ENCODE data around the gene PKDREJ. TPM values are rescaled to one million over a fixed set of nuclear protein-coding genes. Genes with fewer than 3 reads are reported as not detected.

PKDREJ gene
- total RNA-seq, 4 donors from 2014 or later = 0.13 to 1.3 (median 0.35) TPM; not detected in 1

DNA sequence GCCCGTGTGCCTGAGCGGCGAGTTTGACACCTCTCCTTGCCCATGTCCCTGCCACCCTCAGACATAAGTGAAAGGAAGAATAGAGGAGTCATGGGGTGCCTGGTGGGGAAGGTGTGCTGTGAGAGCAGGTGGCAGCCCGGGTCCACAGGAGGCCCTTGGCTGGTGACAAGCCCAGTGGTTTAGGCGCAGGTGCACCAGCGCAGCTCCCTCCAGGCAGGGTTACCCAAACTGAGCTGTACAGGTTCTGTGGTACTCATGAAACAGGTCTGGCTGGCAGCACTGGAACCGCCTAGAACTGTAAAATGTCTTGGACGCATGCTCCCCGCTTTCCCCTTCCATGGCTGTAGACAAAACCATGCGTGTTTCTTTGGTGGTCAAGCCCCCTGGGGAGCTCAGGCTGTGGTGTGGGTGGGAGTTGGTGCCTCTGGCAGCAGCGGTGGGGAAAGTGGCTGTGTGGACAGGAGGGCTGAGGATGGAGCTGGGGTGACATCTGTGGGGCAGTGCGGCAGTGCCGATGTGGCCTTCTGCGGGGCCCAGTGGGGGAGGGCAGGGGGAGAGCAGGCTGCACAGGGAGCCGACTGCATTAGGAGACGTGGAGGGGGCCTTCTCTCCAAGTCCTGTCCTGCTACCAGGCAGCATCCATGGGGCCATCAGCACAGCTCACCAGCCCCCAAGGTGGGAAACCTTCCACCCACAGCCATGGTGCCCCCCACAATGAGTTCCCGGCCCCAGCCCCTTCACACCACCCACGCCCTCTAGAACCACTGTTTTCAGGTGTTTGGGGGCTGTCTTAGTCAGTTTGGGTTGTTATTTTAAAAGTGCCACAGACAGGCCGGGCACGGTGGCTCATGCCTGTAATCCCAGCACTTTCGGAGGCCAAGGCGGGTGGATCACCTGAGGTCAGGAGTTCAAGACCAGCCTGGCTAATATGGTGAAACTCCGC lies 28.0 kb upstream of the PKDREJ start:
- H3K36me3 ChIP-seq = peaks cover 0 to 74% (median 0%) of the 10 kb centered on the region in 3 donors
- peak in 1 of 3 donors; percentile 34 for DNase-seq
- TF ChIP-seq, protein P1, sequence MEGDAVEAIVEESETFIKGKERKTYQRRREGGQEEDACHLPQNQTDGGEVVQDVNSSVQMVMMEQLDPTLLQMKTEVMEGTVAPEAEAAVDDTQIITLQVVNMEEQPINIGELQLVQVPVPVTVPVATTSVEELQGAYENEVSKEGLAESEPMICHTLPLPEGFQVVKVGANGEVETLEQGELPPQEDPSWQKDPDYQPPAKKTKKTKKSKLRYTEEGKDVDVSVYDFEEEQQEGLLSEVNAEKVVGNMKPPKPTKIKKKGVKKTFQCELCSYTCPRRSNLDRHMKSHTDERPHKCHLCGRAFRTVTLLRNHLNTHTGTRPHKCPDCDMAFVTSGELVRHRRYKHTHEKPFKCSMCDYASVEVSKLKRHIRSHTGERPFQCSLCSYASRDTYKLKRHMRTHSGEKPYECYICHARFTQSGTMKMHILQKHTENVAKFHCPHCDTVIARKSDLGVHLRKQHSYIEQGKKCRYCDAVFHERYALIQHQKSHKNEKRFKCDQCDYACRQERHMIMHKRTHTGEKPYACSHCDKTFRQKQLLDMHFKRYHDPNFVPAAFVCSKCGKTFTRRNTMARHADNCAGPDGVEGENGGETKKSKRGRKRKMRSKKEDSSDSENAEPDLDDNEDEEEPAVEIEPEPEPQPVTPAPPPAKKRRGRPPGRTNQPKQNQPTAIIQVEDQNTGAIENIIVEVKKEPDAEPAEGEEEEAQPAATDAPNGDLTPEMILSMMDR (IDR thresholded peaks at IDR 0.05) = no peak
- no peak for TF ChIP-seq POLR2A (IDR thresholded peaks at IDR 0.05)

DNA sequence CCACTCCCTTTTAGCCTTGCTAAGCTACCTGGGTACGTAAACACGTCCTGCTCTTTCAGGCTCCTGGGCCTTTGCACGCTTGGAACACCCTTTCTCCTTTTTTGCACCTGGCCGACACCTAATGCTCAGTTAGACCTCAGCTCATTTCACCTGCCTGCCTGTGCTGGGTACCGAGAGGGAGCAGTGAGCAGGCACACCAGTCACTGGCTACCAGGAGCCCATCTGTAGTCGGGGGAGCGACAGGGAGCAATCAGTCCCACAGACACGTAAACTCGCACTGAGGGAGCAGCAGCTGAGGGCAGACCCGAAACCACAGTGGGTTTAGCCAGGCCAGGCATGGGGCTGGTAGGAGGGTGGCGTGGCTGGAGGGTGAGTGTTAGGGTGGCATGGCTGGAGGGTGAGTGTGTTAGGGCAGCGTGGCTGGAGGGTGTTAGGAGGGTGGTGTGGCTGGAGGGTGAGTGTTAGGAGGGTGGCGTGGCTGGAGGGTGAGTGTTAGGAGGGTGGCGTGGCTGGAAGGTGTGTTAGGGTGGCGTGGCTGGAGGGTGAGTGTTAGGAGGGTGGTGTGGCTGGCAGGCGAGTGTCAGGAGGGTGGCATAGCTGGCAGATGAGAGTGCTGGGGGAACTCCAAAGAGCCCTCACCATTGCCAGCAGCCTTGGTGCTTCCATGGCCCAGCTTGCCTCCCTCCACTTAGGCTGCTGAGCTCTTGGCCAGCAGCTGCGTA lies 27.1 kb upstream of the PKDREJ start:
- Histone ChIP-seq H3K9me3 (no peaks in the 10 kb centered on the region), H3K4me1 (peaks cover 3 to 22% (median 6%) of the 10 kb centered on the region in 4 donors), H3K27ac (no peak overlapping the region), H3K36me3 (peaks cover 0 to 83% (median 0%) of the 10 kb centered on the region in 3 donors), H3K27me3 (no peaks in the 10 kb centered on the region), H3K4me3 (no peak overlapping the region)
- TF ChIP-seq, protein P1 (IDR thresholded peaks at IDR 0.05) = no peak
- TF ChIP-seq POLR2A (IDR thresholded peaks at IDR 0.05) = no peak
- DNase-seq = peak in 1 of 3 donors; percentile 41

More for the DNA sequence above, 28.0 kb upstream of the PKDREJ start:
- no peak overlapping the region for H3K4me3 ChIP-seq
- no peaks in the 10 kb centered on the region for H3K9me3 ChIP-seq
- H3K27me3 ChIP-seq = no peaks in the 10 kb centered on the region
- H3K27ac ChIP-seq = no peak overlapping the region
- peaks cover 3 to 27% (median 10%) of the 10 kb centered on the region in 4 donors for H3K4me1 ChIP-seq

DNA sequence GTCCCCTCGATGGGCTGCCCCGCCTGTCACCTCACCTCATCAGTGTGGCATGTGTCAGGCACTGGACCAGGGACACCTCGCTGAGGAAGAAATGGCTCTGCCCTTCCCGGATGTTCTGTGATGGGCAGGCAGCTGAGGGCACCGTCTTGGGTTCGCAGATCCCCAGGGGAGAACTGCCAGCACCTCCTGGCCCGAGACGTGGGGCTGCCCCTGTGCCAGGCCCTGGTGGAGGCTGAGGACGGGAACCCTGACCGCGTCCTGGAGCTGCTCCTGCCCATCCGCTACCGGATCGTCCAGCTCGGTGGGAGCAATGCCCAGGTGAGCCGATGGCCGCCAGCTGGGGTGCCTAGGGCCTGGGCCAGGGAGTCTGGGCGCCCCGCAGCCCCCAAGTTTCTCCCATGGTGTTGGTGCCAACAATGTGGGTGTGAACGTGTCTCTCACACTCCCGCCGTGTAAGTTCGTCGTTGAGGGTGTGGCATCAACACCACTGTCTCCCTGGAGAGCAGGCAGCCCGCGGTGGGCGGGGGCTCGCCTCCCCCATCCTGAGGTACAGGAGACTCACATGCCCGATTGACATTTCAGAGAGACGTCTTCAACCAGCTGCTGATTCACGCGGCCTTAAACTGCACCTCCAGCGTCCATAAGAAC lies 26.2 kb upstream of the PKDREJ start:
- H3K36me3 ChIP-seq = peaks cover 0 to 92% (median 0%) of the 10 kb centered on the region in 3 donors
- peak overlapping the region in 3 of 4 donors; percentile 58 to 77 (median 63) for H3K27ac ChIP-seq
- peak in 1 of 3 donors; percentile 46 for DNase-seq

DNA sequence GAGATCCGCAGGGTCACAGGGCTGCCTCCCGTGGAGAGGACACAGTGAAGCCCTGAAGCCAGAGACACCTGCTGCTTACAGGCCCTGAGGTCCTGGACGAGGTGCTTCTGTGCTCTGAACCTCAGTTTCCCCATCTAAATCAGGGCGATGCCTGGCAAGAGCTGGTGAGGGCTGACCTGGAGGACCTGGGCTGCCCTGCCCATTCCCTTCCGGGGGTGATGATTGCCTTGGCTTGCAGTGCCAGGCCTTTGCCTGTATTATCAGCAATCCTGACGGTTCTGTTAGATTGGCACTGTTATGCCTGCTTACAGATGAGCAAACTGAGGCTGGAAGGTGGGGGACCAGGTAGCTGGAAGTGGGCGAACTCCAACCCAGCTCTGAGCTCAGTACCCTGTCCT lies 25.7 kb upstream of the PKDREJ start:
- Histone ChIP-seq H3K4me3 (no peak overlapping the region), H3K27me3 (no peaks in the 10 kb centered on the region), H3K36me3 (peaks cover 0 to 97% (median 0%) of the 10 kb centered on the region in 3 donors), H3K9me3 (no peaks in the 10 kb centered on the region), H3K27ac (peak overlapping the region; percentile 58 to 77 (median 66)), H3K4me1 (peaks cover 3 to 22% (median 6%) of the 10 kb centered on the region in 4 donors)
- TF ChIP-seq POLR2A (IDR thresholded peaks at IDR 0.05) = no peak
- TF ChIP-seq, protein P1 (IDR thresholded peaks at IDR 0.05) = no peak
- DNase-seq = no peak

More for the DNA sequence above, 26.2 kb upstream of the PKDREJ start:
- peaks cover 3 to 22% (median 6%) of the 10 kb centered on the region in 4 donors for H3K4me1 ChIP-seq
- H3K9me3 ChIP-seq = no peaks in the 10 kb centered on the region
- no peaks in the 10 kb centered on the region for H3K27me3 ChIP-seq
- no peak for TF ChIP-seq POLR2A (IDR thresholded peaks at IDR 0.05)
- TF ChIP-seq, protein P1 (IDR thresholded peaks at IDR 0.05) = no peak
- no peak overlapping the region for H3K4me3 ChIP-seq
